SW 1271 (cell line): ENCODE measurements around the gene NUDT16L1.

Experiments
- DNase-seq, 2 experiments: peaks; one replicate each; lab custom pipeline; 2025; lab: John Stamatoyannopoulos, UW

The NUDT16L1 gene

GRCh38 chr16:4694642-4695451, 1.5 kb downstream of the NUDT16L1 start:
- no peak for DNase-seq

GRCh38 chr16:4695473-4696171, 2.3 kb downstream of the NUDT16L1 start:
- DNase-seq, result no peak

- DNase-seq, result no peak
These were observed 3.0 kb downstream of the NUDT16L1 start for GRCh38 chr16:4696172-4696904.

GRCh38 chr16:4696905-4697847, 3.8 kb downstream of the NUDT16L1 start:
- DNase-seq, result no peak

GRCh38 chr16:4697848-4698291, 4.5 kb downstream of the NUDT16L1 start:
- DNase-seq, result no peak

- no peak for DNase-seq
These were observed 5.1 kb downstream of the NUDT16L1 start for GRCh38 chr16:4698321-4699045.

GRCh38 chr16:4699046-4699556, 5.7 kb downstream of the NUDT16L1 start:
- no peak for DNase-seq

GRCh38 chr16:4700380-4700996, 7.1 kb downstream of the NUDT16L1 start:
- no peak for DNase-seq

- DNase-seq, result no peak
These were observed 7.8 kb downstream of the NUDT16L1 start for GRCh38 chr16:4700997-4701743.

- no peak for DNase-seq
These were observed 8.6 kb downstream of the NUDT16L1 start for GRCh38 chr16:4701791-4702465.

GRCh38 chr16:4702466-4702808, 9.1 kb downstream of the NUDT16L1 start:
- no peak for DNase-seq

GRCh38 chr16:4703906-4704305, 10.5 kb downstream of the NUDT16L1 start:
- no peak for DNase-seq

- DNase-seq, result no peak
These were observed 11.1 kb downstream of the NUDT16L1 start for GRCh38 chr16:4704491-4704890.

- DNase-seq, result no peak
These were observed 11.6 kb downstream of the NUDT16L1 start for GRCh38 chr16:4704913-4705312.

GRCh38 chr16:4706871-4707270, 13.5 kb downstream of the NUDT16L1 start:
- DNase-seq, result no peak

GRCh38 chr16:4709481-4709880, 16.1 kb downstream of the NUDT16L1 start:
- no peak for DNase-seq

GRCh38 chr16:4713663-4714501, 20.5 kb downstream of the NUDT16L1 start:
- no peak for DNase-seq

GRCh38 chr16:4714996-4715395, 21.6 kb downstream of the NUDT16L1 start:
- no peak for DNase-seq
